ENCODE data around the gene TNNI3K.

The TNNI3K gene

DNA sequence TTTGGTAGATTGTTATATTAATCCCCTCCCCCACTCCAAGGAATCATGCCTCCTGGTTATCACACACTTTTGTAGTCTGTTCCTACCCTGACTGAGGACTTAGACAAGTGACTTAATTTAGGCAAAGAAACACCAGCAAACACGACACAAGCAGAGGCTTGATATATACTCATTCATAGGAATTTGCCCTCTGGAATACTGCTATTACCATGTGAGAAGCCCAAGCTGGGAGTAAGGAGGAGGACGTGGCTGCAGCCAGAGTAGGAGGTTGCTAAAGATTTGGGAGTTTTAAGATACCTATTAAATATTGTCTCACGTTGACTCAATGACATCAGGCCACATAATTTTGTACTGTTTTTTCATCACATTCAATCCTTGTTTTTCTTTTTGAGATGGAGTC, 177.1 kb downstream of the TNNI3K start:
- Histone ChIP-seq H3K4me2 (ENCODE audit: low read length) (no peak overlapping the region), H3K4me3 (ENCODE audit: low read depth, low read length) (no peak overlapping the region), H3K9me3 (ENCODE audit: control insufficient read depth, low read length) (no peaks in the 10 kb centered on the region), H3K27me3 (ENCODE audit: control insufficient read depth, insufficient read depth, low read length) (no peaks in the 10 kb centered on the region), H3K9ac (no peak overlapping the region), H3K4me1 (no peaks in the 10 kb centered on the region), H3K36me3 (ENCODE audit: control insufficient read depth, insufficient read depth, low read length) (no peaks in the 10 kb centered on the region), H2AFZ (no peak overlapping the region), H3K79me2 (no peaks in the 10 kb centered on the region), H3K27ac (no peak overlapping the region)
- TF ChIP-seq, protein P1, sequence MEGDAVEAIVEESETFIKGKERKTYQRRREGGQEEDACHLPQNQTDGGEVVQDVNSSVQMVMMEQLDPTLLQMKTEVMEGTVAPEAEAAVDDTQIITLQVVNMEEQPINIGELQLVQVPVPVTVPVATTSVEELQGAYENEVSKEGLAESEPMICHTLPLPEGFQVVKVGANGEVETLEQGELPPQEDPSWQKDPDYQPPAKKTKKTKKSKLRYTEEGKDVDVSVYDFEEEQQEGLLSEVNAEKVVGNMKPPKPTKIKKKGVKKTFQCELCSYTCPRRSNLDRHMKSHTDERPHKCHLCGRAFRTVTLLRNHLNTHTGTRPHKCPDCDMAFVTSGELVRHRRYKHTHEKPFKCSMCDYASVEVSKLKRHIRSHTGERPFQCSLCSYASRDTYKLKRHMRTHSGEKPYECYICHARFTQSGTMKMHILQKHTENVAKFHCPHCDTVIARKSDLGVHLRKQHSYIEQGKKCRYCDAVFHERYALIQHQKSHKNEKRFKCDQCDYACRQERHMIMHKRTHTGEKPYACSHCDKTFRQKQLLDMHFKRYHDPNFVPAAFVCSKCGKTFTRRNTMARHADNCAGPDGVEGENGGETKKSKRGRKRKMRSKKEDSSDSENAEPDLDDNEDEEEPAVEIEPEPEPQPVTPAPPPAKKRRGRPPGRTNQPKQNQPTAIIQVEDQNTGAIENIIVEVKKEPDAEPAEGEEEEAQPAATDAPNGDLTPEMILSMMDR (IDR thresholded peaks at IDR 0.05), result no peak

DNA sequence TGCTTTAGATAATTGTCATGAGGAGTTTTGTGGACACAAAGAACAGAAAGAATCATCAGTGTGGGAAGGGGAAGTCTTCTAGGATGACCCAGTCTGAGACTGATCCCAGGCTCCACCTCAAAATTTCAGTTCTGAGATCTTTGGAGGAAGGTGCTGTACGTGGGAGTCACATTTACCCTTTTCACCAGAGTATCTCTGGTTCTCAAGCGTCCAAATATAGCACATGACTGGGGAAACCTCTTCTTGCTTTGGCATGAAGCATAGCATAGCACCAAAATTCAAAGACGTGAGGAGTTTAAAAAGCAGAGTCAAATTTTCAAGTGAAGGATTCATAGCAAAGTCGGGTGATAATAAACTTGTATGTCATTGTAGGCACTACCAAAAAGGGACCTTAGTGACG, 180.7 kb downstream of the TNNI3K start:
- no peak overlapping the region for H3K4me2 ChIP-seq (ENCODE audit: low read length)
- no peak overlapping the region for H3K4me3 ChIP-seq (ENCODE audit: low read depth, low read length)
- H3K27ac ChIP-seq, result no peak overlapping the region
- no peaks in the 10 kb centered on the region for H3K9me3 ChIP-seq (ENCODE audit: control insufficient read depth, low read length)
- no peak overlapping the region for H3K9ac ChIP-seq
- H2AFZ ChIP-seq, result no peak overlapping the region
- H3K36me3 ChIP-seq (ENCODE audit: control insufficient read depth, insufficient read depth, low read length), result no peaks in the 10 kb centered on the region
- no peaks in the 10 kb centered on the region for H3K27me3 ChIP-seq (ENCODE audit: control insufficient read depth, insufficient read depth, low read length)
- TF ChIP-seq, protein P1 (IDR thresholded peaks at IDR 0.05), result no peak
- no peaks in the 10 kb centered on the region for H3K4me1 ChIP-seq
- H3K79me2 ChIP-seq, result no peaks in the 10 kb centered on the region

- no peak overlapping the region for H2AFZ ChIP-seq
- no peak overlapping the region for H3K27ac ChIP-seq
- H3K27me3 ChIP-seq (ENCODE audit: control insufficient read depth, insufficient read depth, low read length), result no peaks in the 10 kb centered on the region
- no peak overlapping the region for H3K4me2 ChIP-seq (ENCODE audit: low read length)
- no peak overlapping the region for H3K4me3 ChIP-seq (ENCODE audit: low read depth, low read length)
- H3K79me2 ChIP-seq, result no peaks in the 10 kb centered on the region
- TF ChIP-seq, protein P1 (IDR thresholded peaks at IDR 0.05), result no peak
- no peak overlapping the region for H3K9ac ChIP-seq
- no peaks in the 10 kb centered on the region for H3K9me3 ChIP-seq (ENCODE audit: control insufficient read depth, low read length)
- no peaks in the 10 kb centered on the region for H3K4me1 ChIP-seq
- H3K36me3 ChIP-seq (ENCODE audit: control insufficient read depth, insufficient read depth, low read length), result no peaks in the 10 kb centered on the region
Observed at GRCh38 chr1:74419611-74420010, 184.4 kb downstream of the TNNI3K start.

GRCh38 chr1:74420467-74420866, 185.3 kb downstream of the TNNI3K start:
- Histone ChIP-seq H3K4me3 (ENCODE audit: low read depth, low read length) (no peak overlapping the region), H3K9me3 (ENCODE audit: control insufficient read depth, low read length) (no peaks in the 10 kb centered on the region), H3K4me2 (ENCODE audit: low read length) (no peak overlapping the region), H3K27me3 (ENCODE audit: control insufficient read depth, insufficient read depth, low read length) (no peaks in the 10 kb centered on the region), H3K4me1 (no peaks in the 10 kb centered on the region), H3K27ac (no peak overlapping the region), H3K36me3 (ENCODE audit: control insufficient read depth, insufficient read depth, low read length) (no peaks in the 10 kb centered on the region), H3K79me2 (no peaks in the 10 kb centered on the region), H2AFZ (no peak overlapping the region), H3K9ac (no peak overlapping the region)
- TF ChIP-seq, protein P1 (IDR thresholded peaks at IDR 0.05), result no peak

- Histone ChIP-seq H3K27ac (no peak overlapping the region), H3K4me3 (ENCODE audit: low read depth, low read length) (no peak overlapping the region), H3K9me3 (ENCODE audit: control insufficient read depth, low read length) (no peaks in the 10 kb centered on the region), H3K79me2 (no peaks in the 10 kb centered on the region), H3K27me3 (ENCODE audit: control insufficient read depth, insufficient read depth, low read length) (no peaks in the 10 kb centered on the region), H3K4me2 (ENCODE audit: low read length) (no peak overlapping the region), H3K4me1 (no peaks in the 10 kb centered on the region), H3K36me3 (ENCODE audit: control insufficient read depth, insufficient read depth, low read length) (no peaks in the 10 kb centered on the region), H2AFZ (no peak overlapping the region), H3K9ac (no peak overlapping the region)
- TF ChIP-seq, protein P1 (IDR thresholded peaks at IDR 0.05), result no peak
Observed at GRCh38 chr1:74422421-74423292, 187.5 kb downstream of the TNNI3K start.
